Fibroblast of lung (primary cell): ENCODE data around the gene TOX2.

ENCODE experiments used
- EZH2 ChIP-seq: IDR thresholded peaks from 2 replicates; pipeline ENCODE4 v1.5.1; 2012; ENCODE audit warnings: low read length, control low read depth, mild to moderate bottlenecking; ENCODE audit errors: missing control alignments
- TF ChIP-seq, protein P1 (sequence below), 2 donors: IDR thresholded peaks in 1 of 2; conservative IDR thresholded peaks in 1 of 2; 1 replicate in 1 of 2; 2 replicates in 1 of 2; pipeline ENCODE4 v1.5.1; 2011 to 2012; ENCODE audit warnings: low read length in 2 of 2, control low read depth in 1 of 2, inconsistent platforms in 1 of 2, low read depth in 1 of 2, mild to moderate bottlenecking in 1 of 2

DNA sequence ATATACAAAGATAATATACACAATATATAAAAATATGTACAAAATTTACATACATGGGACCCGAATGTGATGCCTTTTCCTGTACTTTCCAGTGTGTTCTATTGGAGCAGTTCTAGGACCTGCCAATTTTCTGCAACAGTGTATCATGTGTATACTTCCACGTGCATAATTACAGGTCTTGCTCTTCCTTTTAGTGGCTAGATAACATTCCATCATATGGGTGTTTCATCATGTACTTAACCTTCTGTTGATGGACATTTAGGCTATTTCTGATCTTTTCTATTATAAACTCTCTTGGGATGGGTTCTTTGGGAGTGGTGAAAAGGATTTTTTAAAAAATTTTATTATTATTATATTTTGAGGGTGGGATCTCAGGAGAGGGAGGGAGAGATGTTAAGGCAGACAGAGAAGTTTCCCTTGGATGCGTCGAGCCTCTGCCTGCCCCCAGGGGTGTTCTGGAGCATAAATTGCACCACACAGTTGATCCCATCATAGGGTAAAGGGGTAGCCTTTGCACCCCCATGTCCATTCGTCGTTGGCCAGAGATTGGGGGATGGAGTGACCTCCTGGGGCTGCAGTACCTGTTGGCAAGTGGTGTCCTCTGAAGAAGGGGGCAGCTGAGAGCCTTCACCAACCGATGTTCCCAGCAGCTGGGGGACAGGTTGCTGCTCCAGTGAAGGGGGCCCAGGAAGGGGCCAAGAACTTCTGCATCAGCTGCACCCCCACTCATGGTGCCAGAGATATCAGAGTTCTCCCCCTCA, 110.3 kb downstream of the TOX2 start:
- TF ChIP-seq, protein P1, sequence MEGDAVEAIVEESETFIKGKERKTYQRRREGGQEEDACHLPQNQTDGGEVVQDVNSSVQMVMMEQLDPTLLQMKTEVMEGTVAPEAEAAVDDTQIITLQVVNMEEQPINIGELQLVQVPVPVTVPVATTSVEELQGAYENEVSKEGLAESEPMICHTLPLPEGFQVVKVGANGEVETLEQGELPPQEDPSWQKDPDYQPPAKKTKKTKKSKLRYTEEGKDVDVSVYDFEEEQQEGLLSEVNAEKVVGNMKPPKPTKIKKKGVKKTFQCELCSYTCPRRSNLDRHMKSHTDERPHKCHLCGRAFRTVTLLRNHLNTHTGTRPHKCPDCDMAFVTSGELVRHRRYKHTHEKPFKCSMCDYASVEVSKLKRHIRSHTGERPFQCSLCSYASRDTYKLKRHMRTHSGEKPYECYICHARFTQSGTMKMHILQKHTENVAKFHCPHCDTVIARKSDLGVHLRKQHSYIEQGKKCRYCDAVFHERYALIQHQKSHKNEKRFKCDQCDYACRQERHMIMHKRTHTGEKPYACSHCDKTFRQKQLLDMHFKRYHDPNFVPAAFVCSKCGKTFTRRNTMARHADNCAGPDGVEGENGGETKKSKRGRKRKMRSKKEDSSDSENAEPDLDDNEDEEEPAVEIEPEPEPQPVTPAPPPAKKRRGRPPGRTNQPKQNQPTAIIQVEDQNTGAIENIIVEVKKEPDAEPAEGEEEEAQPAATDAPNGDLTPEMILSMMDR (conservative IDR thresholded peaks at IDR 0.05 in 1 of 2, IDR thresholded peaks at IDR 0.05 in 1 of 2; ENCODE audit: low read depth in 1 of 2, low read length in 2 of 2), result no peak
- TF ChIP-seq EZH2, result no peak
